BLaER1 (cell line): Measurements from ENCODE around the gene CRIP1.

Source experiments
- H3K27ac ChIP-seq: shearing (Covaris generic); formaldehyde crosslinking; 2 replicates; pipeline ENCODE4 v1.8.1; 2022
- H3K27me3 ChIP-seq: shearing (Covaris generic); formaldehyde crosslinking; 2 replicates; pipeline ENCODE4 v1.8.1; 2022
- H3K36me3 ChIP-seq: shearing (Covaris generic); formaldehyde crosslinking; 2 replicates; pipeline ENCODE4 v1.8.1; 2022
- H3K4me1 ChIP-seq: shearing (Covaris generic); formaldehyde crosslinking; 2 replicates; pipeline ENCODE4 v1.8.1; 2022
- H3K4me2 ChIP-seq: shearing (Covaris generic); formaldehyde crosslinking; 2 replicates; pipeline ENCODE4 v1.8.1; 2022
- H3K4me3 ChIP-seq: shearing (Covaris generic); formaldehyde crosslinking; 2 replicates; pipeline ENCODE4 v1.8.1; 2022
- H3K9ac ChIP-seq: shearing (Covaris generic); formaldehyde crosslinking; 2 replicates; pipeline ENCODE4 v1.8.1; 2022
- H3K9me3 ChIP-seq: shearing (Covaris generic); formaldehyde crosslinking; 2 replicates; pipeline ENCODE4 v1.8.1; 2022
- H4K20me1 ChIP-seq: shearing (Covaris generic); formaldehyde crosslinking; 2 replicates; pipeline ENCODE4 v1.8.1; 2022
- Cebpa-rat ChIP-seq: shearing (Covaris generic); IDR thresholded peaks from 2 replicates; pipeline ENCODE4 v1.8.1; 2022

The CRIP1 gene

DNA sequence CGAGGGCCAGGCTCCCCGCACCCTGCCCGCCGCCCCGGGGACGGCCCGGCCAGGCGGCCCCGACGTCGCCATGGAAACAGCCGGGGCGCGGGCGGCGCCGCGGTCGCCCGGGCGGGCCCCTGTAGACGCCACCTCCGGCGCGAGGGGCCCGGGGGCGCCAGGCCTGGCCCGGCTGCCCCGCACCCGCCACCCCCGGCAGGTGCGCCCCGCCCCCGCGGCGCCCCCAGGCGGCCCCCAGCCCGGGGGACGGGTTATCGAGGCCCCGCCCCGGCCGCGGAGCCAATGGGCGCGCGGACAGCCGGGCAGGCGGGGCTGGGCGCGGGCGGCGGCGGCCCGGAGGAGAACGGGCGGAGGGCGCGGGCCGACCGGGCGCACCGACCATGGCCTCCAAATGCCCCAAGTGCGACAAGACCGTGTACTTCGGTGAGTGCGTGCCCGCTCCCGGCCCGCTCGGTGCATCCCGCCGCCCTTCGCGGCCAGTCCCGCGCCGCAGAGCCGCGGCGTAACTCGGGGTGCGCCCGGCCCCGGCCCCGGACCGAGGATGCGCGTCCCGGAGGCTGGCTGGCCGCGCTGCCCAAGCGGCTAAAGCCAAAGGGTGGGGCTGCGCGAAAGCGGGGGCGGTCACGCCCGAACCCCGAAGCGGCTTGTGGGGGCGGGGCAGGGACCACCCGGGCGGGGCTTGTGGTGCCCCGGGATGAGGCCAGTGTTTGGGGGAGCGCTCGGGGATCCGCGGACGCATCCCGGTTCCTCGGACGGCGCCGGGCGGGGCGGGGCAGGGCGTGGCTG lies 12.0 kb upstream of the CRIP1 start, which contains the start of gene CRIP2:
Gene CRIP2, plus strand, starts transcription at position 339 of the 786 bp plus-strand sequence. Its CDS starts 42 bp downstream, at position 381.
- Histone ChIP-seq H3K27me3 (peaks cover 50% of the 10 kb centered on the region), H3K27ac (0 out of 2 replicates have a peak within 1 kb of the TSS, but pooled peaks have one; percentile 22), H3K9ac (peak within 1 kb of the TSS; percentile 70; the same call in 1 of the 2 replicates)

DNA sequence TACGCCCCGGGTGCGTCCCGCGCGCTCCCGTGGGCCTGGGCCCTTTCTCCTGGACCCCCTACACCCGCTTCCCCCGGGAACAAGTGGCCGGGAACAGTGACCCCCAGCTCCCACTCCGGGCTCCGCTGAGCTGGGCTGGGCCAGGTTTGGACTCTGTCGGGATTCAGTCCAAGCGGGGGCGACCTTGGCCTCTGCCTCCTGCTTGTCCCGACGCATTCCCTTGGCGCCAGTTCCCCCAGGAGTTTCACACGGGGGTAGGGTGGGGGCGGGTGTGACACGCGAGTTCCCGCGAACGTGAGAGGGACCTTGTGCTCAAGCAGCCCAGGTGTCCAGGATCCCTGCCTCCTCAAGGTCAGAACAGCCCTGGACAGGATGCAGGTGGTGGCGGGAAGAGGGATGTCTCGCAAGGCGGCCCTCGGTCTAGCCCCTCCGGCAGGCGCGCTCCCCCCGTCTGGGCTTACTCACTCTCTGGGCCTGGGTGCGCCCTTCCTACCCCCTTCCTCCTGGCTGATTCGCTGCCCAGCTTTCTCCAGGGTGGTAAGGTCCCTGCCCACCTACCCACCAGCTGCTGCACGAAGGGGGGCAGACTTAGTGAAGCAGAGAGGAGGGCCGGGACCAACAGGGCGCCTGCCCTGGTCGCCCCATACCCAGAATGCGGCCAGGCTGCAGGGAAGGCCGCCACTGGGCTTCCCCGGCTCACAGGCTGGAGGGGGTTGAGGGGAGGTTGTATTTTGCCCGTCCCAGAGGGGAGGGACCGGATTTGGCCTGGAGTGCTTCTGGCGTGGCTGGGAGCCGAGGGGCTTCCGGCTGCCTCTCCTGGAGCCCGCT lies 11.2 kb upstream of the CRIP1 start:
- TF ChIP-seq Cebpa-rat: no peak
- peaks cover 79% of the 10 kb centered on the region for H3K4me1 ChIP-seq
- peaks cover 76% of the 10 kb centered on the region for H4K20me1 ChIP-seq
- H3K27me3 ChIP-seq: peaks cover 58% of the 10 kb centered on the region
- 0 out of 2 replicates have a peak overlapping the region, but pooled peaks have one; percentile 22 for H3K27ac ChIP-seq
- peak overlapping the region; percentile 76 for H3K4me3 ChIP-seq
- H3K4me2 ChIP-seq: peak overlapping the region; percentile 100
- H3K9me3 ChIP-seq: no peaks in the 10 kb centered on the region
- peak overlapping the region; percentile 70 for H3K9ac ChIP-seq
- no peaks in the 10 kb centered on the region for H3K36me3 ChIP-seq

More for the DNA sequence above, 12.0 kb upstream of the CRIP1 start, which contains the start of gene CRIP2:
- Histone ChIP-seq H3K4me1 (peaks cover 80% of the 10 kb centered on the region), H3K4me2 (peak within 1 kb of the TSS; percentile 100), H3K36me3 (no peaks in the 10 kb centered on the region), H3K4me3 (peak within 1 kb of the TSS; percentile 76), H3K9me3 (no peaks in the 10 kb centered on the region), H4K20me1 (peaks cover 75% of the 10 kb centered on the region)
- TF ChIP-seq Cebpa-rat: no peak

DNA sequence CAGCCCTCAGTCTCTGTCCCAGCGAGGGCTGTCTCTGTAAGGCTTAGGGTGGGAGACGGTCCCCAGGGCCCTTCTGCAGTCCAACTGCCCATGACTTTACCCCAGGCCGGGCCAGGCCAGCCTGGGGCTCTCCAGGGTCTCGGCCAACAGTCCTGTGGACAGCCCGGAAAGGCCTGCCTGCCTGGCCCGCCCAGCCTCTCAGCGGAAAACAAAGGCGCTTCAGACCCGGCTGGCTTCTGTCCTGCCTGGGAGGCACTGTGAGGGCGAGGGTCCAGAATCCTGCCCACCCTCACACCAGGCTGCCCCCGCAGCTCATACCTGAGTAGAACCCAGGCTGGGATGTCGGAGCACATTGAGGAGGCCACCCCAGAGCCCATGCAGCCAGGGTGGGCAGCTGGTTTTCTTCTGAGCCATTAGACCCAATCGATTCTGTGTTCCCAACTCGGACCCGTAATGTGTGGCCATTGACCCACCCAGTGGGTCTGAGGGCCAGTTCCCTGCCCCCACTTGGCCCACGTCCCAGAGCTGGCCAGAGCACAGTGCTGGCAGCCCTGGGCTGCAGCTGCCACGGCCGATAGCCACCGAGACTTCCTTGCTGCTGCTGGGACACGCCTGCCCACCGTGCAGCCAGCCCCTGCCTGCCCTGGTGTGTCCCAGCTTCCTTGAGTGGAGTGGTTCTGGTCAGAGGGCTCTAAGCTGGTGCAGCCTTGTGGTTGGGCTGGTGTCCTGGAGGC lies 10.4 kb upstream of the CRIP1 start:
- H3K27ac ChIP-seq: 0 out of 2 replicates have a peak overlapping the region, but pooled peaks have one; percentile 1
- no peaks in the 10 kb centered on the region for H3K36me3 ChIP-seq
- peaks cover 61% of the 10 kb centered on the region for H3K27me3 ChIP-seq
- peaks cover 71% of the 10 kb centered on the region for H4K20me1 ChIP-seq
- no peak for TF ChIP-seq Cebpa-rat
- peak overlapping the region; percentile 76 for H3K4me3 ChIP-seq
- H3K4me1 ChIP-seq: peaks cover 79% of the 10 kb centered on the region
- H3K9ac ChIP-seq: peak overlapping the region; percentile 70
- no peaks in the 10 kb centered on the region for H3K9me3 ChIP-seq
- peak overlapping the region; percentile 100 for H3K4me2 ChIP-seq

DNA sequence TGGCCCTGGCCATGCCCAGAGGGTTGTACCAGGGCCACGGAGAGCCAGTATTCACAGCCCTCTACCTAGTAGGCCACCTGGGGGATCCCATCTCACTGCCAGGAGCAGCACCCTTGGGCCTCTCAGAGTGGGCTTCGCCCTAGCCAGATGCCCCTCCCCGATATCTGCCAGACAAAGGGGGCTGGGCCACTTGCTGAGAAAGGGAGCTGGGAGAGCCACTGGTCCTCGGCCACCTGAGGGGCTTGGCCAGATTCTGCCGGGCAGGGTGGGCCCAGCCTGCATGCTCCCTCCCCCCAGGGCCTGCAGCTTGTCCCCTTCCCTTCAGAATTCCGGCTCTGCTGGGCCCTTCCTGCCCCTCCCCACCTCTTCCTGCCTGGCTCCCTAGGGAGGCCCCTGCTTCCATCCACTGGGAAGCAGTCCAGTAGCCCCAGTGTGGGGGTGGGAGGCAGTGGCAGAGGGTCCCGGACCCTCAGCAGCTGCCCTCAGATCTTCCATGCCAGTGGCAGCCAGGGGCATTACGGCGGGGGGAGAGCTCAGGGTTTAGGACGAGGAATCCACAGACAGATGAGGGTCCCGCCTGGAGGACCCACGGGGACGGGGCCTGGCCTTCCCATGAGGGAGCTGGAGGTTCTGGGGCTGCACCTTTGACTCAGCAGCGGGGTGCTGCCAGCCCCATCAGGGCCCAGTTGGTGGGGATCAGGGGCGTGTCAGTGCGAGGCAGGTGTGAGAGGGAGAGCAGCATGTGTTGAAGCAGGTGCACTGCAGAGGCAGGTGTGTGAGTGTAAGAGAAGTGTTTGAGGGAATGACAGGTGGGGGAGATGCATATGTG lies 9.6 kb upstream of the CRIP1 start:
- Histone ChIP-seq H3K4me1 (peaks cover 78% of the 10 kb centered on the region), H4K20me1 (peaks cover 66% of the 10 kb centered on the region), H3K9ac (peak overlapping the region; percentile 70; the same call in 1 of the 2 replicates), H3K4me3 (peak overlapping the region; percentile 76), H3K27me3 (peaks cover 61% of the 10 kb centered on the region), H3K36me3 (no peaks in the 10 kb centered on the region), H3K9me3 (no peaks in the 10 kb centered on the region), H3K27ac (no peak overlapping the region), H3K4me2 (peak overlapping the region; percentile 100)
- TF ChIP-seq Cebpa-rat: no peak

DNA sequence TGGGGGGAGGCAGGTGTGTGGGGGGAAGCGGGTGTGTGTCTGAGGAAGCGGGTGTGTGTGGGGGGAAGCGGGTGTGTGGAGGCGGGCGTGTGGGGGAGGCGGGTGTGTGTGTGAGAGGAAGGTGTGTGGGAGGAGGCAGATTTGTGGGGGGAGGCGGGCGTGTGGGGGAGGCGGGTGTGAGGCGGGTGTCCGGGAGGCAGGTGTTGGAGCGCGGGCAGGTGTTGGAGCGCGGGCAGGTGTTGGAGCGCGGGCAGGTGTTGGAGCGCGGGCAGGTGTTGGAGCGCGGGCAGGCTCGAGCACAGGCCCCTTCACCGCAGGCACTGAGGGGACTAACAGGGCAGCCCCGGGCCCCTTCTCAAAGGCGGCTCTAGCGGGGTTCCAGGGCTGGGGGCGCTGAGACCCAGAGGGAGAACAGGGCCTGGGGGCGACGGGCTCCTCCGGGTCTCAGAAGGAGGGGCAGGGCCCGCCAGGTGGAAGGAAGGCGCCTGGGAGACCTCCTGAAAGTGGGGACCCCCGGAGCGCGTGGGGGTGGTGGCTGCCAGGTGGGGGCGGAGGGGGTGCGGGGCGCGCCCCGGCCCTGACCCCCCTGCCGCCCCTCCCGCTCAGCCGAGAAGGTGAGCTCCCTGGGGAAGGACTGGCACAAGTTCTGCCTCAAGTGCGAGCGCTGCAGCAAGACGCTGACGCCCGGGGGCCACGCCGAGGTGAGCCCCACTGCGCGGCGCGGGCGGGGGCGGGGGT lies 8.9 kb upstream of the CRIP1 start:
- Histone ChIP-seq H3K36me3 (no peaks in the 10 kb centered on the region), H3K27me3 (peaks cover 61% of the 10 kb centered on the region), H3K9ac (no peak overlapping the region), H3K4me2 (peak overlapping the region; percentile 100), H3K9me3 (no peaks in the 10 kb centered on the region), H3K4me3 (peak overlapping the region; percentile 28; the same call in 1 of the 2 replicates), H3K27ac (no peak overlapping the region), H4K20me1 (peaks cover 66% of the 10 kb centered on the region), H3K4me1 (peaks cover 78% of the 10 kb centered on the region)
- no peak for TF ChIP-seq Cebpa-rat

DNA sequence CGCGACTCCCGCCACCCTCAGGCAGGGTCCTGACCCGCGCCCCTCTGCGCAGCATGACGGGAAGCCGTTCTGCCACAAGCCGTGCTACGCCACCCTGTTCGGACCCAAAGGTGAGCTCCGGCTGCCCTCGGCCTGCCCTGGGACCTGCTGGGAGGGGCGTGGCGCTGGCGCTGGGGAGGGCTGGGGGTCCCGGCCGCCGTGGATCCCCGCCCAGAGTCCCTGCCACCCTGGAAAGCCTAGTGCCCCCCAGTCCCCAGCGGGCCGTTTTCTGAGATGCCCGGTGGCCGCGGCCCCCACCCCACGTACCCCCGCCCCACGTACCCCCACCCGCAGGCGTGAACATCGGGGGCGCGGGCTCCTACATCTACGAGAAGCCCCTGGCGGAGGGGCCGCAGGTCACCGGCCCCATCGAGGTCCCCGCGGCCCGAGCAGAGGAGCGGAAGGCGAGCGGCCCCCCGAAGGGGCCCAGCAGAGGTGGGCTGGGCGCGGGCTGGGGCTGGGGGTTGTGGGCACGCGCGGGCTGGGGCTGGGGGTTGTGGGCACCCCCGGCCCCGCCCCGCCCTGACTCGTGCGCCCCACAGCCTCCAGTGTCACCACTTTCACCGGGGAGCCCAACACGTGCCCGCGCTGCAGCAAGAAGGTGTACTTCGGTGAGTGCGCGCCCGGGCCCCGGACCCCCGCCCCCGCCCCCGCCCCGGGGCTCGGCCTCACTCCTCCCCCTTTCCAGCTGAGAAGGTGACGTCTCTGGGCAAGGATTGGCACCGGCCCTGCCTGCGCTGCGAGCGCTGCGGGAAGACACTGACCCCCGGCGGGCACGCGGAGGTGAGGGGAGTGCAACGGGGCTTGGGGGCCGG lies 8.1 kb upstream of the CRIP1 start:
- peak overlapping the region; percentile 42 for H3K4me2 ChIP-seq
- H3K27me3 ChIP-seq: peaks cover 61% of the 10 kb centered on the region
- peaks cover 65% of the 10 kb centered on the region for H4K20me1 ChIP-seq
- H3K27ac ChIP-seq: no peak overlapping the region
- H3K9me3 ChIP-seq: no peaks in the 10 kb centered on the region
- H3K9ac ChIP-seq: no peak overlapping the region
- no peak for TF ChIP-seq Cebpa-rat
- H3K4me1 ChIP-seq: peaks cover 78% of the 10 kb centered on the region
- H3K4me3 ChIP-seq: no peak overlapping the region
- no peaks in the 10 kb centered on the region for H3K36me3 ChIP-seq

DNA sequence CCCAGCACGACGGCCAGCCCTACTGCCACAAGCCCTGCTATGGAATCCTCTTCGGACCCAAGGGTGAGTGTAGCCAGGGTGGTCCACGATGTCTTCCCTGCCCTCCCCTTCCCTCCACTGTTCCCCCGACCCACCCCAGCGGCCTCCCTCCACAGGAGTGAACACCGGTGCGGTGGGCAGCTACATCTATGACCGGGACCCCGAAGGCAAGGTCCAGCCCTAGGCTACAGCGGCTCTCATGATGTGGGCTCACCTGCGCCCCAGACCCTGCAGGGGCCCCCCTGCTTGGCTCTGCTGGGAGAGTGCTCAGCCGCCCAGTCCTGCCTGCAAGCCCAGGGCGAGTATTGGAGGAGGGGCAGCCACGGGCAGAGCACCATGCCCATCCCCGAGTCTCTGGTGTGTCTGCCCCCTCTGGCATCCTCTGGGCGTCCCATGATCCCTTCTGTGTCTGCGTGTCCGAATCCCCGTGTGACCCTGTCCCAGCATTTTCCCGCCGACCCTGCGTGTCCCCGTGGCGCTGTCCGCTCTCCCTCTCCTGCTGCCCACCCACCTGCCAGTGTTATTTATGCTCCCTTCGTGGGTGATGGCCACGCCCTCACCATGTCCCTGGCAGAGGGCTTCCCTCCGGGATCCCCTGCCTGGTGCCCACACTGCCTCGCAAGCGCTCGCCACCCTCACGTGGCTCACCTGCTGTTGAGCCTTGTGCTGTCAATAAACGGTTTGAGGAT lies 7.1 kb upstream of the CRIP1 start:
- no peak for TF ChIP-seq Cebpa-rat
- no peak overlapping the region for H3K27ac ChIP-seq
- peaks cover 63% of the 10 kb centered on the region for H4K20me1 ChIP-seq
- no peak overlapping the region for H3K9ac ChIP-seq
- peaks cover 85% of the 10 kb centered on the region for H3K4me1 ChIP-seq
- no peaks in the 10 kb centered on the region for H3K36me3 ChIP-seq
- no peaks in the 10 kb centered on the region for H3K9me3 ChIP-seq
- H3K4me2 ChIP-seq: no peak overlapping the region; the same call in 1 of the 2 replicates
- peaks cover 61% of the 10 kb centered on the region for H3K27me3 ChIP-seq
- H3K4me3 ChIP-seq: no peak overlapping the region
